GM13976 (cell line): ENCODE measurements around the gene C4B.

ENCODE experiments used
- DNase-seq: peaks from one replicate; pipeline ENCODE4 v3.0.0; 2012; ENCODE audit warnings: low spot score
- in situ Hi-C: fragments of 300-500 bp; cut with MboI; formaldehyde crosslinking; loops from one replicate; pipeline ENCODE4 v1.12.0; 2022; ENCODE audit warnings: low sequenced_read_pairs, mixed read lengths, inconsistent platforms; ENCODE audit not compliant: unreplicated experiment
- TF ChIP-seq, protein P1 (sequence below): IDR thresholded peaks from 2 replicates; pipeline ENCODE4 v1.5.1; 2012; ENCODE audit warnings: borderline replicate concordance, mild to moderate bottlenecking; ENCODE audit not compliant: insufficient read depth; ENCODE audit errors: extremely low read depth, missing control alignments, control extremely low read depth

C4B gene

DNA sequence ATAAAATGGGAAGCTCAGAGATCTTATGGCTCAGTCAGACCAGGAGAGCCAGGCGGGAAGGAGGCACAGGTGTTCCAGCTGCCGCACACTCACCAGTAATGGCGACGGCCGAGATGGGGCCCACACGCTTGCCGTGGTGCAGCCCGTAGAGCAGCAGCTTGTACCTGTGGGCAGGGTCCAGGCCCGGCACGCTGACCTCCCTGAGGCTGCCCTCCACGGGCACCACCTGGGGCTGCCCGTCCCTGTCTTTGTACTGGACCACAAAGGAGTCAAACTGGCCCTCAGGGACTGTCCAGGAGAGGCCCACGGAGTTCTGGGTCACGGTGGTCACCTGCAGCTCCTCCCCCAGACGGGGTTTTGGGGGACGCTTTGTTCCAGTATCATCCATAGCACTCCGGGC, 54.9 kb downstream of the C4B start:
- TF ChIP-seq, protein P1, sequence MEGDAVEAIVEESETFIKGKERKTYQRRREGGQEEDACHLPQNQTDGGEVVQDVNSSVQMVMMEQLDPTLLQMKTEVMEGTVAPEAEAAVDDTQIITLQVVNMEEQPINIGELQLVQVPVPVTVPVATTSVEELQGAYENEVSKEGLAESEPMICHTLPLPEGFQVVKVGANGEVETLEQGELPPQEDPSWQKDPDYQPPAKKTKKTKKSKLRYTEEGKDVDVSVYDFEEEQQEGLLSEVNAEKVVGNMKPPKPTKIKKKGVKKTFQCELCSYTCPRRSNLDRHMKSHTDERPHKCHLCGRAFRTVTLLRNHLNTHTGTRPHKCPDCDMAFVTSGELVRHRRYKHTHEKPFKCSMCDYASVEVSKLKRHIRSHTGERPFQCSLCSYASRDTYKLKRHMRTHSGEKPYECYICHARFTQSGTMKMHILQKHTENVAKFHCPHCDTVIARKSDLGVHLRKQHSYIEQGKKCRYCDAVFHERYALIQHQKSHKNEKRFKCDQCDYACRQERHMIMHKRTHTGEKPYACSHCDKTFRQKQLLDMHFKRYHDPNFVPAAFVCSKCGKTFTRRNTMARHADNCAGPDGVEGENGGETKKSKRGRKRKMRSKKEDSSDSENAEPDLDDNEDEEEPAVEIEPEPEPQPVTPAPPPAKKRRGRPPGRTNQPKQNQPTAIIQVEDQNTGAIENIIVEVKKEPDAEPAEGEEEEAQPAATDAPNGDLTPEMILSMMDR = no peak
- in situ Hi-C loops = no loop called here
- DNase-seq = no peak

DNA sequence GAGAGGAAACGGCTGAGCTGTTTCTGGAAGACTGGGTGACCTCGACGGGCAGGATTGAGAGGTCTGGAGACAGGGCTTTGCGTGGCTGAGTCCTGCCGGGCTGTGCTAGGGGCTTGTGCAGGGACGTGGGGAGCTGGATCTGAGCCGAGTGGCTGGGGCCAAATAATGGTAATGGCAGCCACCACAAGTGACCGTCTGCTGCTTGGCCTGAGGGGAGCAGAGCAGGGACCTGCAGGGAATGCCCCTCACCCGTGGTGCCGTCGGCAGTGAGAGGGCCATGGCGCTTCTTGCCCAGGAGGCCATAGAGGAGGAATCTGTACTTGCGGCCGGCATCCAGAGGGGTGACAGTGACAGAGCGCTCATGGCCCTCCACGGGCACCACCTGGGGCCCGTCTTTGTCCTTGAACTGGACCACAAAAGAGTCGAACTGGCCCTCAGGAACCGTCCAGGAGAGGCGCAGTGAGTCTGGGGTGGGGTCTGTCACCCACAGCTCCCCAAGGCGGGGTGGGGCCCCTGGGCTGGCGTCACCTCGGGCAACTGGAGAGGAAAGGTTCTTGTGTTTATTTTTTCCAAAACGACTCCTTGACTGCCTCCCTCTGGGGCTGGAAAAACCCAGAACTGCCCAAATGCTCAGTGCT, 55.4 kb downstream of the C4B start:
- in situ Hi-C loops = no loop called here
- no peak for DNase-seq
- TF ChIP-seq, protein P1 = no peak

DNA sequence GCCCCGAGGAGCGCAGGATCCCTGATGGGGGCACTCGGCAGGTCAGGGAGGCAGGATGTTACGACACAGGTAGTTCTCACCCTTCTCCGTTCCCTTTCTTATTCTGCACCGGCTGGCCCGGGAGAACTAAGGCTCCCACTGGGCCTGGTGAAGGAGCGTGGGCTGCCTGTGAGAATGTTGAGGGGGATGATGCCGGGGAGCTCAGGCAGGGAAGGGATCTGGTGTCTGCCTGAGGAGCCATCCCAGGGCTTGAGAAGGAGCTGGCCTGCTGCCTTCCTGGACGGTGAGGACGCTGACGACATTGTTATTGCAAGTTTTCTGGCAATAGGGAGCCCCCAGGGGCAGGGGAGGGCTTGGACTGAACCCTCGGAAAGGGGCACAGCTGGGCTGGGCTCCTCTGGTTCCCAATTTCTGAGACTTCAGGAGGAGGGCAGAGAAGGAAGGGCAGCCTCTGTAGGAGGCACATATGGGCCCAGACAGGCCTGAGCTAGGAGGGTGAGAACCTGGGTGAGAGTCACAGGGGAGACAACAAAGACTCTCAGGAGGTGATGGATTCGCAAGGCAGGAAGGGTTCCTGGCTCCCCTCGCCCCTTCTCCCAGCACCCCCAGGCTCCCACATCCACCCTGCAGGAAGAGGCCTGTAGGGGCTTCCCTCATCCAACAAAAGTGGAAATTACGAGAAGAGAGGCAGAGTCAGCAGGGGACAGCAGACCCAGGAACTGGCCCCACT, 56.4 kb downstream of the C4B start:
- in situ Hi-C loops = no loop called here
- TF ChIP-seq, protein P1 = no peak
- no peak for DNase-seq

DNA sequence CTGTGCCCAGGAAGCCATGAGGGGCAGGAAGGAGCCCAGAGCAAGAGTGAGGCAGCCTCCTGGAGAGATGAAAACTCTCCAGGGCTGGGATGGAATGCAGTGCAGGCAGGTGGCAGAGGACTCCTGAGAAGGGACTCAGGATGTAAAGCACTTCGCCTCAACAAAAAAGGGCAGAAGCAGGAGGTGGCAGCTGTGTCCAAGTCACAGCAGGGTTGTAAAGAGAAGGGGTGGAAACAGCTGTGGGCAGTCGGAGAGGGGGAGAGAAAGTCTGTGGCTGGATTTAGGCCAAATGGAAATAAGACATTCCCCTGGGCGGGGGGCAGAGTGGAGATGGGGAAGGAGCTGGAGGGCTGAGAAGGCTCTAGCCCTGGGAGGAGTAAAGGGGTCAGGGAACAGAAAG, 58.5 kb downstream of the C4B start:
- TF ChIP-seq, protein P1 = no peak
- in situ Hi-C loops = no loop called here
- no peak for DNase-seq

DNA sequence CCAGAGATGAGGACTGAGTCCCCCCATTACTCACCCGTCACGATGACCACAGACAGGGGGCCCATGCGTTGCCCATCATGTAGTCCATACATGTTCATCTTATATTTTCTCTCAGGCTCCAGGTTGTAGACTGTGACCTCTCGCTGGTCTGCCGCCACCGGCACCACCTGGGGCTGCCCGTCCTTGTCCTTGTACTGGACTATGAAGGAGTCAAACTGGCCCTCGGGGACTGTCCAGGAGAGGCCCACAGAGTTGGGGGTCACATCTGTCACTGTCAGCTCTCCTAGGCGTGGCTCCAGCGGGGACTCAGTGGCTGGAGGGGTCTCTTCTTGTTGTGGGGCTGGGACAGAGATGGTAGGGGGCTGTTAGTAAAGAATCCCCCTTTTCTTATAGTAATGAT, 59.0 kb downstream of the C4B start:
- TF ChIP-seq, protein P1 = no peak
- DNase-seq = no peak
- in situ Hi-C loops = no loop called here

DNA sequence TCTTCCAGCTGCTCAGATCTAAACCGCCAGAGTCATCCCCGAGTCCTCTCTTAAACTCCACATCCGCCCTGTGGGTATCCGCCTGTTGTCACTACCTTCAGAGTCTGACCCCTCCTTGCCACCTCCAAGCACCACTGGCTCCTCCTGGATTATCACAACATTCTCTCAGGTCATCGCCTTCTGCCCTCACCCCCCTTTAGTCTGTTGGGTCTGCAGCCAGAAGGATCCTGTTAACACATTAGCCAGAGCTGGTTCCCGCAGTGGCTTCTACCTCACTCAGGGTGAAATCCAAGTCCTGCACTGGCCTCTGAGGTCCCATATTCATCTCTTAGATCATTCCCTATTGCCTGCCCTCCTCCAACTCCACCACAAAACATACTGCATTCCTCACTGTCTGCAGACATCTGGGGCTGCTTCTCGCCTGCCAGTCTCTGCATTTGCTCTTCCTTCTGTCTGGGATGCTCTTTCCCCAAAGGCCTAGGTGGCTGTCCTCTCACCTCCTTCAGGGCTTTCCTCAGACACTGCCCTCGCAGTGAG, 60.5 kb downstream of the C4B start:
- in situ Hi-C loops = no loop called here
- DNase-seq = no peak
- TF ChIP-seq, protein P1 = no peak
